Colon (tissue), 2 donors: ENCODE results near the gene FBXO48.

ENCODE experiments used
- FAIRE-seq: peaks from 2 replicates; lab custom pipeline; 2012; peaks lifted over from hg19 to GRCh38; lab: Jason Lieb, UNC
- donor health status: control.
- donor health status: control.

The FBXO48 gene

GRCh38 chr2:68435615-68436014, 31.5 kb downstream of the FBXO48 start:
- no peak for FAIRE-seq

- no peak for FAIRE-seq
These were observed 32.1 kb downstream of the FBXO48 start for GRCh38 chr2:68434981-68435380.

GRCh38 chr2:68432696-68433658, 34.1 kb downstream of the FBXO48 start:
- no peak for FAIRE-seq

- FAIRE-seq = no peak
These were observed 35.6 kb downstream of the FBXO48 start for GRCh38 chr2:68431316-68431972.

- FAIRE-seq = no peak
These were observed 37.7 kb downstream of the FBXO48 start for GRCh38 chr2:68429311-68429826.

- FAIRE-seq = no peak
These were observed 38.3 kb downstream of the FBXO48 start for GRCh38 chr2:68428746-68429145.

GRCh38 chr2:68428126-68428525, 39.0 kb downstream of the FBXO48 start:
- FAIRE-seq = no peak

- FAIRE-seq = no peak
These were observed 40.1 kb downstream of the FBXO48 start for GRCh38 chr2:68426848-68427579.

GRCh38 chr2:68426446-68426845, 40.6 kb downstream of the FBXO48 start:
- FAIRE-seq = no peak

- FAIRE-seq = no peak
These were observed 41.6 kb downstream of the FBXO48 start for GRCh38 chr2:68425503-68425902.

- no peak for FAIRE-seq
These were observed 43.0 kb downstream of the FBXO48 start for GRCh38 chr2:68423966-68424650.

GRCh38 chr2:68420254-68420910, 46.7 kb downstream of the FBXO48 start:
- no peak for FAIRE-seq

- no peak for FAIRE-seq
These were observed 48.2 kb downstream of the FBXO48 start for GRCh38 chr2:68418855-68419254.

GRCh38 chr2:68418419-68418818, 48.7 kb downstream of the FBXO48 start:
- no peak for FAIRE-seq

GRCh38 chr2:68417926-68418325, 49.2 kb downstream of the FBXO48 start:
- FAIRE-seq = no peak

GRCh38 chr2:68416081-68416675, 50.9 kb downstream of the FBXO48 start:
- no peak for FAIRE-seq

GRCh38 chr2:68415521-68415920, 51.6 kb downstream of the FBXO48 start:
- no peak for FAIRE-seq

- FAIRE-seq = no peak
These were observed 52.2 kb downstream of the FBXO48 start for GRCh38 chr2:68414876-68415275.

GRCh38 chr2:68414452-68414851, 52.6 kb downstream of the FBXO48 start:
- FAIRE-seq = no peak

- FAIRE-seq = no peak
These were observed 53.6 kb downstream of the FBXO48 start for GRCh38 chr2:68413466-68413865.
